Epidermal melanocyte (primary cell): ENCODE measurements around the gene ANAPC4.

Experiments used
- DNase-seq: peaks from one replicate; pipeline ENCODE4 v3.0.0; 2011; ENCODE audit warnings: low spot score; ENCODE audit not compliant: insufficient read length

The ANAPC4 gene

GRCh38 chr4:25433966-25434827, 57.1 kb downstream of the ANAPC4 start:
- no peak for DNase-seq

DNA sequence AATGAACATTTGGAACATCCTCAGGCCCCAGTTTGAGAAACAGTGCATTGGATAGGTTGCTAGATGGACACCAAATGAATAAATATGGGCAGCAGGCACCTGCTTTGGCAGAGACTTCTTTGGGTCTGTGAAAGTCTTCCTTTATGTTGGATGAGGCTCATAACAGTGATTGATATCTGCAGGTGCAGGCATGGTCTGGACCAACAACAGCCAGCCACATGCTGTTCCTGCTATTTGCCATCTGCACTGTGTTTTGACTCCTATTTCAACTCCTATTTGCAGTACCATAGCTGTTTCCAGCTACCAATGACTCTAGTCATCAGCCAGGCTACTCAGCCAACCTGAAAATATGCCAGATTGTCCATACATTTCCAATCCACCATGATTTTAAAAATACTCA, 60.9 kb downstream of the ANAPC4 start:
- DNase-seq, result no peak

DNA sequence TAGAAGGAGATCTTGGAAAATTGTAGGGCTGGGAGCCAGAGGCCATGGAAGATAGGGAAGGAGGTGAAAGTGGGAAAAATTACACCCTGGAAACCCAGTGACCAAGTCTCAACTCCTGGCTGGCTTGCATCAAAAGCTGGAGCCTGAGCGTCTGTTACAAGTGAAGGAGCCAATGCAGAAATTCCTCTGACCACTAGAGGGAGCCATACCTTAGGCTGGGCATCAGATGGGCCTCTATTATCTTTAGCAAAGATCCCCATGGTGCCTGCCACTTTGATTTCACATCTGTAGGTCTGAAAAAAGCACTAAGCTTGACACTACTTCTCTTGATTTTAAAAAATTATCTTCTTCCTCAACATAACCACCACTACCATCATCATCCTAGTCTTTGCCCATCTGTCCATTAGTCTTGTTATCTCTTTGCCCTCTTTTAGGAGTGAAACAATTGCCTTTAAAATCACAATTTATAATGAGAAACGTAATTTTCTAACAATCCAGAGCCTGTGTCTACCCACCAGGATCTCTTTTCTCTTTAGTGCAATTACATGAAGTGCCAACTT, 62.9 kb downstream of the ANAPC4 start:
- DNase-seq, result peak; percentile 60

GRCh38 chr4:25440478-25441030, 63.5 kb downstream of the ANAPC4 start:
- no peak for DNase-seq

DNA sequence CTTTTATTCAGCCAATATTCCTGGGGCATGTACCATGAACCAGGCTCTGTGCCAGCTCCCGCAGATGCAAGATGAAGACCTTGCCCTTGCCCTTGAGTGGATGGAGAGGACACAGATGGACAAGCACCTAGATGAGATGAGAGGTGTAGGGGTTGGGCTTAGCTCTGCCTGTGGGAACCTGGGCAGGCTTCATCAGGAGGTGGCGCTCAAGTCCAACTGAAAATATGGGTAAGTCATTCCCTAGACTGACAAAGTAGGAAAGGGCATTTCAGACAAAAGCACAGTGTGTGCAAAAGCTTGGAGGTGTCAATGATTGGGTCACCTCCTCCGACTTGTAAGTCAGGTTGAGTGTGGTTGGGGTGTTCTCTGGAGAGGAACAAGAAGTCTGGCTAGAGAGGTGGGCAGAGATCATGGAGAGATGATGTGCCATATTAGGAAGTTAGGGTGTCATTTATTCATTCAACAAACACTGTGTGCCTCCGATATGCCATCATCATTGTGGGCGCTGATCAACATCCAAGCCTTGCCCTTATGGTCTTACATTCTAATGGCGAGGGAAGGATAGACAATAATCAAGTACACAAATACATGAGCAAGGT, 64.6 kb downstream of the ANAPC4 start:
- peak; percentile 51 for DNase-seq

DNA sequence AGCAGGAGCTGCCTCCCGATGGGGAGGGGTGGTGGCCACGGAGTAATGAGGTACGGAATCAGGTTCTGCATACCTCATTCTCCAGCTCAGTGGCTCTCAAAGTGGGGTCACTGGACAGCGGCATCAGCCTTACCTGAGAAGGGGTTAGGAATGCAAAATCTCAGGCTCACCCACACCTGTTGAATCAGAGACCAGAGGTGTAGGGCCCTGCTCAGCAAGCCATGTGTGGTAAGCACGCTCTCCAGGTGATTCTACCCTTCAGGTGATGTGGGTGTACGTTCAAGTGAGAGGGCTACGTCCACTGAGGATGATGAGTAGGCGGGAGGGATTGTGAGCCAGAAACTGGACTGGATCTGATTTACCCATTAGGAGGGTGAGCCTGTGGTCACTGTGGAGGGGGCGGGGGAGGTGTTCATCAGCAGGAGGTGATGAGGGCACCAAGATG, 65.8 kb downstream of the ANAPC4 start:
- no peak for DNase-seq

DNA sequence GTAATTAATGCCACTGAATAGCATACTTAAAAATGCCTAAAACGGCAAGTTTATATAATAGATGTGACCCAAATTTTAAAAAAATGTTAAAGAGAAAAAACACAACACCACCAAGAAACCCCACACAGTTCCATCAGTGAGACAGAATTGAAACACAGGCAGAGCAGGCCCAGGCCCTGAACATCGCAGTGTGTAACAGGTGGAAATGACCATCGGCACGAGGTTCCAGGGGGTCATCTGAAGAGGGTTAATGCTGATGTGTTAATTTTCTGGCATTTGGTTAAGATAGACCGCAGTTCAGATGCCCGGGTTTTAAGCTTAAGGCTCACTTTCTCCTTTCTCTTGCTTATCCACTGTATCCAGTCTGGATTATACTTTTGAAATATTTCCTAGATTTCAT, 66.8 kb downstream of the ANAPC4 start:
- no peak for DNase-seq

- DNase-seq, result no peak
These were observed 69.5 kb downstream of the ANAPC4 start for GRCh38 chr4:25446611-25447010.

DNA sequence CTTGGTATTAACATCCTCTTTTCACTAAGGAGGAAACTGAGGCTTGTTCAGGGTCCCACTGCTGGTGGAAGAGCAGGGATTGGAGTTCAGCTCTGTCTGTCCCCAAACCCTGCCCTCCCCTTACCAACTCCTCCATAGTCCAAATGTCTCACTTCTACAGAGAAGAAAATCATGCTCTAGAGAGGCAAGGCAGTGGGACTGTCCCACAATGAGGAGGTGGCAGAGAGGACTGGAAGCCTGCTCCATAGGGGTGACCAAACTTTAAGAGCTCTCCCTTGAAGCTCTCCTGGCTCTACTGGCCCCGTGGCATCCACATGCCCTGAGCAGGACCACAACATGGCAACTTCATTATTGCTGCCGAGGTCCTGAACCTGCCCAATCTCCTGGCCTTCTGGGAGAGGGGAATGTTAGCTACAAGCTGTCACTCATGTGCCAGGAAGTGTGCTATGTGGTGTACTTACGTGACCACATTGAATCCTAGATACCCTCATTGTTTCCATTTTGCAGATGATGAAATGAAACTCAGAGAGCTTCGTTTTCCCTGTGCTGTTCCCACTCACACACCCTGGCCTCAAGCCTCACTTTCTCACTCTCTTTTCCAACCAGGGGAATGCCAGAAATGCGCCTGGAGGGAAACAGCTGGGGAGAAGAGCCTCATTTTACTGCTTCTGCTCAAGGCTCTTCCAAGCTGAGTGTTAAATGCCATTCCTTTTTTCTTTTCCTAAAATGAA, 71.5 kb downstream of the ANAPC4 start:
- peak; percentile 65 for DNase-seq

DNA sequence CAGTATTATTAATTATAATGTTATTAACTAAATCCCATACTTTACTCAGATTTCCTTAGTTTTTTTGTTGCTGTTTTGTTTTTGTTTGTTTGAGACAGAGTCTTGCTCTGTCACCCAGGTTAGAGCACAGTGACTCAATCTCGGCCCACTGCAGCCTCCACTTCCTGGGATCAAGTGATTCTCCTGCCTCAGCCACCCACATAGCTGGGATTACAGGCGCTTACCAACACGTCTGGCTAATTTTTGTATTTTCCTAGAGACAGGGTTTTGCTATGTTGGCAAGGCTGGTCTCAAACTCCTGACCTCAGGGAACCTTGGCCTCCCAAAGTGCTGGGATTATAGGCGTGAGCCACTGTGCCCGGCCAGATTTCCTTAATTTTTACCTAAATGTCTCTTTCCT, 72.2 kb downstream of the ANAPC4 start:
- no peak for DNase-seq

DNA sequence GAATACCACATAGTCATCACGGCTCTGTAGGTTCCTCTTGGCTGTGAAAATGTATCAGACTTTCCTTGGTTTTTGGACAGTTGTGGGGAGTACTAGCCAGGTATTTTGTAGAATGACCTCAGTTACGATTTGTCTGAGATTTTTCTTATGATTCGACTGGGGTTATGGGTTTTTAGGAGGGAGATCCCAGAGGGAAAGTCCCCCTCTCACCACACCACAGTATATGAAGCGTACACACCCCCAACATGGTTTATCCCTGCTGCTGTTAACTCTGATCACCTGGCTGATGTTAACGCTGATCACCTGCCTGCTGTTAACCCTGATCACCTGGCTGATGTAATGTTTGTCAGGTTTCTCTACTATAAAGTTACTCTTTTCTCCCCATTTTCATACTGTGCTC, 72.6 kb downstream of the ANAPC4 start:
- no peak for DNase-seq

DNA sequence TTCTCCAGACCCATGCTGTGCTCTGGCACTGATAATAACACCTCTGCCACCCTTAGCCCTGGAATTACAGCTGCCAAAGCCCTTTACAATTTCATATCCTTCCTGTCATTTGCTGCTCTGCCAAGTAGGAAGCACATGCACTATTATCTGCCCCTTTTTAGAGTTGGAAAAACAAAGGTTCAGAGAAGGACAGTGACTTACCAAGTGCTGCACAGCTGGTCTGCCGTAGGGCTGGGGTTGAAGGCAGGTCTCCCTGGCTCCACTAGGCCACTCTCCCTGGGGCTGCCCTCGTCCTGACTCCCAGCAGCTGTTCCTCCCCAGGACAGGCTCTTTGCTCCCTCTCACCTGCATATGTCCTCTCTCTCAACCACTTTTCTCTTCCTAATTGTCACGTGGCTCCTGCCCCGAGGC, 73.4 kb downstream of the ANAPC4 start:
- no peak for DNase-seq

DNA sequence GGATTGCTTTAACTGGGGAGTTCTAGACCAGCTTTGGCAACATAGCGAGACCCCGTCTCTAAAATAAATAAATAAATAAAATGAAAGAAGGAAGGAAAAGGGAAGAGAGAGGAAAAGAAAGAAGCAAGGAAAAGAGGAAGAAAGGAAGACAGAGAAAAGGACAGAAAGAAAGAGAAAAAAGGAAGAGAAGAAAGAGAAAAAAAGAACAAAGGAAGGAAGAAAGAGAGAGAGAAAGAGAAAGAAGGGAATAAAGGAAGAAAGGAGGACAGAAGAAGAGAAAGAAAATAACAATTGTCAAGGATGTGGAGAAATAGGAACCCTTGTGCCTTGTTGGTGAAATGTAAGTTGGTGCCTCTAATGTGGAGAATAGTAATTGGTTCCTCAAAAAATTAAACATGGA, 74.6 kb downstream of the ANAPC4 start:
- DNase-seq, result no peak

- no peak for DNase-seq
These were observed 75.0 kb downstream of the ANAPC4 start for GRCh38 chr4:25452081-25452480.

- DNase-seq, result no peak
These were observed 77.4 kb downstream of the ANAPC4 start for GRCh38 chr4:25454476-25454875.

- no peak for DNase-seq
These were observed 80.1 kb downstream of the ANAPC4 start for GRCh38 chr4:25457053-25457715.

DNA sequence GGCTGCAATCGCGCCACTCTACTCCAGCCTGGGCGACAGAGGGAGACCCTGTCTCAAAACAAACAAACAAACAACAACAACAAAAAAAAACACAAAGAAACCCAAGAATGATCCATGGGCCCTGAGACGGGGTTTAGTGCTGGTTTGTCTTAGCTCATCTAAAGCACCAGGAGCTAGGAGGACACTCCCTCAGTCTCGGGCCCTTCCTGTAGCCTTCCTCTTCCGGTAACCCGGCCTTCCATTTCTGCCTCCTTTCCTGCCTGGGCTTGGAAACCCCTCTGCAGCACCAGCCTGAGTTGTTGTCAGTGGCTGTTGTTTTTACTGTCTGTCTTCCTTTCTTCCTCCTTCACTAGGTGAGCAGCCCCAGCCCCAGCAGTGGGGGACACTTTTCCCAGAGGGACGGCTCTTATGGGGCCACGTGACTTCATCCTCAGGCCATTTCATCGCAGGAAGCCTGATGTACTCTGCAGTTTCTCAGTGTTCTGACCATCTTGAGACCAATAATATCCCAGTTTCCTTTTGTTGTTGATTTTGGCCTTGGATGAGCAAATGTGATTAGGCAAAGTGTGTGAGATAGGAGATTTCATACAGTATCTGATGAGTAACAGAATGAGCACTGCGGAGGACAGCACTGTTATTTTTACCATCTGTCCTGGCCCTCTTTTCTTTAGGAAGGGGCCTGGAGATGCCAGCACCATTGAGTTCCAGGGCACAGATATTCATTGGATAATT, 90.1 kb downstream of the ANAPC4 start:
- no peak for DNase-seq

DNA sequence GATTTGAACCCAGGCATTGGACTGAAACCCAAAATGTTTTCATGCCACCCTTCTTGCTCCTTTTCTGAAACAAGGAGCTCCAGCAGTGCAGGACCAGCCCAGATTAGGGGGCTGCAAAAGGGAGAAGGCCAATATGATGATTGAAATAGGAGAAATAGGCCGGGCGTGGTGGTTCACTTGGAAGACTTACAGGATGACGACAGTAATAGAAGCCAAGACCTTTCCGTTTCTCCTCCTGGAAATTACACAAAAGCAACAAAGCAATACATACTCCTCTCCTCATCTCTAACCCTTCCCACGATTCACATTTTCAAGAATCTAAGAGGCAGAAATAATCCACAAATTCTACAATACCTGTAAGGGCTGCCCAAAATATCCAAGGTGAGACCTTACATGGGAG, 90.8 kb downstream of the ANAPC4 start:
- DNase-seq, result no peak
